Activated gamma-delta T cell treated with Interleukin-2 at 50 U/mL for 16 hours (primary cell): Measurements from ENCODE around the gene FOXP1.

Source experiments
- DNase-seq: peaks from one replicate; pipeline ENCODE4 v3.0.0-alpha.2; 2020

Gene FOXP1

DNA sequence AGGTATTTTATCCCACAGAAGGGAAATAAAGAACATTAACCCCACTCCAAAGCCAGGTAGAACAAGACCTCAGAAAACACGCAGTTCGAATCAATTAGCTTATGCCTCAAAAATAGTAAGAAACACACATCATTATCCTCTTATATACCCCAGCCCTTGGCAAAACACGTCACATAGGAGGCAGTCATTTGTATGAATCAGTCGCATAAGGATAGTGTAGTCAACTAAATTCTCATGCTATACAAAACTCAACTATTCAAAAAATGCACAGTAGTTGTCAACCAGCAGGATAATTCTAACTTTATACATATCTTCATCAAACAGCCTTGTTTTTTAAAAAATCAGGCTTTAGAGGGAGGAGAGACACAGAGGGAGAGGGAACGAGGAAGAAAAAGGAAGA is 298.4 kb downstream of the FOXP1 start:
- no peak for DNase-seq

- no peak for DNase-seq
Observed at GRCh38 chr3:71282976-71283375, 300.6 kb downstream of the FOXP1 start.

- no peak for DNase-seq
Observed at GRCh38 chr3:71281280-71281679, 302.2 kb downstream of the FOXP1 start.

DNA sequence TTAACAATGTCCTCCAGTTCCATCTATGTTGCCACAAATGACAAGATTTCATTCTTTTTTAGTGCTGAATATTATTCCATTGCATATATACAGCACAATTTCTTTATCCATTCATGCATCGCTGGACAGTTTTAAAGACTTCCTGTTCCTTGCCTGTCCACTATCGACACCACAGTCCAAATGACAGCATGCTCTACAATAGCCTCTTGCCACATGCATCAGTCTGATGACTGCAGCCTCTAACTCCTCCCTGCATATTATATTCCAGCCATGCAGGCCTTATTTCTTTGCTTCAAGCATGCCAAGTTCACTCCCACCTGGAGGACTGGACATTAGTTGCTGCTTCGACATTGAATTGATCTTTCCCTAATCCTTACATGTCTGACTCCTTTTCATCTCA is 306.2 kb downstream of the FOXP1 start:
- no peak for DNase-seq

- no peak for DNase-seq
Observed at GRCh38 chr3:71276531-71276930, 307.0 kb downstream of the FOXP1 start.

GRCh38 chr3:71273453-71273852 is 310.1 kb downstream of the FOXP1 start:
- DNase-seq, result no peak

GRCh38 chr3:71271596-71271995 is 311.9 kb downstream of the FOXP1 start:
- no peak for DNase-seq

DNA sequence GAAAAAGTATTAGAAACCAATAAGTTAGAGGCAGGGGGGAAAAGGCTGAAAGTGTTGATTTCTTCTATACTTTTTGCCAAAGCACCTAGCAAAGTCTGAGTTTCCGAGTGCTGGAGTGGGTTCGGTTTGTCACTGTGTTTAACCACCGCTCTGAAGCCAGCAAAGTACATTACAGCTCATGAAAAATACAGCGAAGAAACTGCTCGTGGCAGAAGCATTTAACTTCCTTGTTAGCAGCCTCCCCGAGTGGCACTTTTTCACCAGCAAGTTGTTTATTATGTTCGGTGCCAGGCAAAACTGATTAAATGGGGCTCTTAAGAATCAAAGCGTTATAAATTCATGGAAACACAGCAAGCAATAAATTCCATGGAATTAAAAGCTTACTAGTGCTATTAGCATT is 313.6 kb downstream of the FOXP1 start:
- no peak for DNase-seq

DNA sequence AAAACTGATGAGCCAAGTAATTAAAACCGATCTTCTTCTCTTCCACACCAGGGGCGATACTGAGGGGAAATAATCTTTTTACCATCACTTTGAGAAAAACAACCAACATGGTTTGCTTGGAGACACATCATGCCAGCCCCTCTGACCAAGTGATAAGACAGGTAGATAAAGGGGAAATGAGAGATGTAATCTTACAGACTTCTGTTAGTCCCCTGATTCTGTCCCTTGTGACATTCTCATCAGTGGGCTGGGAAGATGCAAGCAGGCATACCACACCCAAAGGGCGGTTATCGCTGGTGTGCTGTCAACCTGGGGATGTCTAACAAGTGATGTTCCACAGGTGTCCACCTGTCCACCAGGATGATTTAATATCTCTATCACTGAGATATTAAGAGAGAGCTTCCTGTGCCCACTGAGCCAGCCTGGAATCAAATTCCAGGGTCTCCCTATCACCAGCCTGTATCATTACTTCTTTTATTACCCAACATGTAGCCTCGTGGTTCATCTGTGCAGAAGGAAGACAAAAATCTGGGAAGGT is 315.0 kb downstream of the FOXP1 start:
- DNase-seq, result no peak

DNA sequence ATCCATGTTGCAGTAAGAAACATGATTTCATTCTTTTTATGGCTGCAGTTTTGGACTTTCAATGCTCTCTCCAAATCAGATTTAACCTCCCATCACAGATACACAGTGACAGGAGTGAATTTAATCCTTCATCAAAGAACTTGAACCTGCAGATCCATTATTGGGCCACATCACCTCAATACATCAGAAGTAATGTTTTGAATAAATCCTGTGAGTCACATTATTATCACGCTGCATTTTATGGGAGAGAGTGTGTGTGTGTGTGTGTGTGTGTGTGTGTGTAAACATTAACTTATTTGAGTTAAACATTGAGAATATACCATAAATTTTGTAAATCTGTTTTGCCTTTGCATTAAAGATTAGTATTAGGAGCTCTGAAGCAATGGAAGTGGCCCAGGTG is 316.7 kb downstream of the FOXP1 start:
- no peak for DNase-seq

GRCh38 chr3:71265365-71265915 is 318.1 kb downstream of the FOXP1 start:
- no peak for DNase-seq

DNA sequence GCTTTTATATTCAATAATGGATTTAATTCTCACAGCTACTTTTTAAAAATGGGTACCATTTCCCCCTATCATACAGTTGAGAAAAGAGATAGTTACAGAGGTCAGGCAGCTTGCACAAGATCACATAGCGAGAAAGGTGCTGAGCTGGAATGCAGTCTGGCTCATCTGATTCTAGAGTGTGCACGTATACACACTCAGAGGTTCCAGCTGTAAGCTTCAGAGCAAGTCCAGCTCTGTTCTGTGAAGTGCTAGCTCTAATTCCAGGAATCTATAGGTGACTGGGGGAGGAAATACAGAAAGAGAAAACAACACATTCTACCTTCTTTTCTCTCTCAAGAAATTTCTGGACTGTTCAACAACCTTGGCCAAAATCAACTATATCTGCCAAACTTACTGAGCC is 318.7 kb downstream of the FOXP1 start:
- DNase-seq, result no peak

DNA sequence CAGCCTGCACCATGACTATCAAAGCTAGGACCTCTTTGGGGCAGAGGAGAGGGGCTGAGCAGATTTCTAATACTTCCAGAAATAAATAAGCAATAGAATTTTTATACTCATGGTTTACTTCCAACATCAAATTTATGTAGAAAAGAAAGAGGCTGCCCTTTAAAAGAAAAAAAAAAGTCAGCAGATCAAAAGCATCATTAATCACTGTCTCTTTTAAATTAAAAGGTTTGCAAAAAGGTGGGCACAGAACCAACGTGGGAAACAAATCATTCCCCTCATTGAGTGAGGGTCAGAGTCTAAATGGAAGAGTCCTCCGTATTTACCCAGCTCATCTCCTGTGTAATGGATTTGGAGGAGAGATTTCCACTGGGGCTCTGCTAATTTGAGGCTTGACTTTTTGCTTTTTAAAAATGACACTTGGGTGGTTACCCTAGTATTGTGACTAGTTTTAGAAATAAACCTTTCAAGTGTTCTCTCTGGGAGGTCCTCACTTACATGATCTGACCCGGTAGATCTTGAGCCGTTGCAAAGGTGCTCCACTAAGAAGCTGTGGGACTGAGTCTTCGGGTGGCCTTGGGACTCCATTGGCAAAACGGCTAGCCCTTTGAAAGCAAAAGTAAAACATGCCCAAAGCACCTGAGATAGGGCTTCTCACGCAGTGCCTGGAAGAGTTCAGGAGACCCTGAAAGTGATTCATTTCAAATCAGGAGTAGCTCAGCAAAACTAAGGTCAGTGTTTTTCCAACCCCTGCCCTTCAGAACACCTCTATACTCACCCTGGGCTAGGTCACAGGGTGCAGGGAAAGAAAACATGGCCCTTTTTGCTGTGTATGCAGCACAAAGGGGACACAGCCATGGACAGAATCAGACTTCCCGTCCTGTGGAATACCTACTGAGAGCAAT is 320.9 kb downstream of the FOXP1 start:
- DNase-seq, result no peak

DNA sequence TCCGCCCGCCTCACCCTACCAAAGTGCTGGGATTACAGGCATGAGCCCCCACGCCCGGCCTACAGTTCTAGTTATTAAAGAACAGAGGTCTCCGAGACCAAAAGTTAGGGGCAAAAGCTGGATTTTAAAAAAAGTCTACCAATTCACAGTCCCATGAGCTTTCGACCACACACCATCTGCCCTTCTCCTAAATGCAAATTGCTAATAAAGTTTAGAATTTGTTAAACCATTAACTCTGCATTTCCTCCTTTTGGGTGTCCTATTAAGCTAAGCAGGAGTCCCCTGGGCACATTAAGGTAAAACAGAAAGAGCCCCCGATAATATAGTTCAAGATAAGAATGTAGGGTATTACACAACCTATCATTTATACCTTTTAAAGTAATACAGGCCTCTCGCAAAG is 322.7 kb downstream of the FOXP1 start:
- no peak for DNase-seq

DNA sequence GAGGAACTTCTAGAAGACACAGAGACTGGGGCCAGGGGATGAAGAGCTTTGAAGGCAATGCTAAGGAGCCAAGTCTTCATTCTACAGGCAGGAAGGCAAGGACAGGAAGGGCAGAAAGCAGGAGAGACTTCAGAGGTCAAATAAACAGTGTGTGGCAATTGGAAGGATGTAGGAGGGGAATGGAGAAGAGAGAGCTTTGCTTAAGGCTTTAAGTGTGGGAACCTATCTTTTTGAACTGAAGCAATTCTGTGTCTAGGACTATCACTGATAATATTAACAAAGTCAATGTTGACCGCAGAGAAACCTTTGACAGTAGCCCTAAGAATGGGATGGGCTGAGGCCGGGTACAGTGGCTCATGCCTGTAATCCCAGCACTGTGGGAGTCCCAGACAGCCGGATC is 325.0 kb downstream of the FOXP1 start:
- DNase-seq, result no peak

GRCh38 chr3:71258116-71258515 is 325.4 kb downstream of the FOXP1 start:
- DNase-seq, result no peak

DNA sequence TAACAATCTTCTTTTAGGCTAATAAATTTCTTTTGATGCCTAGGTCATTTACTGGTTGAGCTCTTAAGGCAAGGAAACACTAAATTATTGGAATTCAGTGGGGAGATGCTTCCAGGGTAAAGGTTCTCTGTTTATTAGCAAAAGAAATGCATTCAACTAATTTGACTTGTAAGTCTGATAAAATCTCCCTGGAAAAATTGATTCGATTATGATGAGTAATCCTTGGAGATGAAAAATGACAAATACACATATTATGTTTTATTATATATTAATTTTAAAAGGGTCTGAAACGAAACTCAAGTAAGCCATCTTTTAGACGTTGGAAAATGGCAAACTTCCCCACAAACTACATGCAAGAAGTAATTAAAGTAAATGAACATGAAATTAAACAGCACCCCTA is 328.0 kb downstream of the FOXP1 start:
- no peak for DNase-seq

GRCh38 chr3:71254281-71255057 is 329.1 kb downstream of the FOXP1 start:
- DNase-seq, result no peak

DNA sequence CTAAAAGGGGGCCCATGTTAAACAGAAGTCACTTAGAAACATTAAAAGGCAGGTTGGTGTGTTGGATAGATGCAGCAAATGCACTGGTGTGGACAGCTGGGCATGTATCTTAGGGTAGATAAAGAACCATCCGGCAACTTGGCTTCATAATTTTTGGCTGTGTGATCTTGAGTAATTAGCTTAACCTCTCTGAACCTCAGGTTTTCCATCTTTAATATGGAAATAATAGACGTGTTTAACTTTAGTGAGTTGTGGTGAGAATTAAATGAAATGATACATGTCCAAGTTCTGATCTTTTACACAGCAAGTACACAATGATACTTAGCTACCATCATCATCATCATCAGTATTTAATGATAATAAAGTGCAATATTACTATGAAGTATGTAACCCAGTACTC is 330.4 kb downstream of the FOXP1 start:
- DNase-seq, result no peak

- no peak for DNase-seq
Observed at GRCh38 chr3:71252466-71252865, 331.1 kb downstream of the FOXP1 start.

GRCh38 chr3:71251156-71251775 is 332.3 kb downstream of the FOXP1 start:
- DNase-seq, result no peak

GRCh38 chr3:71250026-71250425 is 333.5 kb downstream of the FOXP1 start:
- DNase-seq, result no peak

DNA sequence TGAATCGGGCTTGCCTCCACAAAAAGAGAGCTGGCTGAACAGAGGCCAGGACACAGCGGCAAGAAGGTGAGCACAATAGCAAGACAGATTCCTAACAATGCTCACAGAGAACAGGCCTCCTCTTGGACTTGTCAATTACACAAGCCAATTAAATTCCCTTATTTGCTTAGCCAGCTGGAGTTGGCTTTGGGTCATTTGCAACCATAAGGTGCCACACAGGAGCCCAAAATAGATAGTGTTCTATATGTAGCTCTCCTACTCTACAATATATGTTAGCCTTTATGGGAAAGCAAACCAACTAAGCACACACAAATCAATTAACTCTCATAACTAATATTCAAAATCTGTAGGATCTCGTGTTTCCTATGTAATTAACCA is 335.6 kb downstream of the FOXP1 start:
- no peak for DNase-seq
